ENCODE data around the gene MAN1A1. TPM values are rescaled to one million over a fixed set of nuclear protein-coding genes. Genes with fewer than 3 reads are reported as not detected.
A peak's percentile ranks its signal among the peaks of the same experiment; 100 is the strongest.

MAN1A1 gene
- total RNA-seq, 1 donor from 2014 or later: 78.0 TPM

DNA sequence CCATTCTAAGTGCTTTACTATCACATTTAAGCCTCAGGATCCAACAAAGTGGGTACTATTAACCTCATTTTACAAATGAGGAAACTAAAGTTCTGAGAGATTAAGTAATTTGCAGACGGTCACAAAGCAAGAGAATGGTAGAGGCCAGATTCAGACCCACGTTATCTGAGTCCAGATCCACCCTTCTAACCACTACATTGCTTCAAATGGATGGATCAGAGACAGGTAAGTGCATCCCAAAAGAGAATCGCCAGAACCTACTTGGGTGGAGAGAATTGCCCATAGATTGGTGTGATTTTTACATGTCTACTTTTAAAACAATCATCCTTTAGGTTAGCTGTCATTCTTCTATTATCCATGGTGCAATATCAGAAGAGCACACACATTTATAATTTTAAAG is 7.1 kb downstream of the MAN1A1 start:
- no peak overlapping the region for H3K27ac ChIP-seq
- no peaks in the 10 kb centered on the region for H3K9me3 ChIP-seq
- DNase-seq (no peak), ATAC-seq (no peak)
- no peak overlapping the region for H3K4me3 ChIP-seq
- intact Hi-C loops (cut with DNase I): no loop called here
- H3K4me1 ChIP-seq: peaks cover 83% of the 10 kb centered on the region
- TF ChIP-seq, protein P1, sequence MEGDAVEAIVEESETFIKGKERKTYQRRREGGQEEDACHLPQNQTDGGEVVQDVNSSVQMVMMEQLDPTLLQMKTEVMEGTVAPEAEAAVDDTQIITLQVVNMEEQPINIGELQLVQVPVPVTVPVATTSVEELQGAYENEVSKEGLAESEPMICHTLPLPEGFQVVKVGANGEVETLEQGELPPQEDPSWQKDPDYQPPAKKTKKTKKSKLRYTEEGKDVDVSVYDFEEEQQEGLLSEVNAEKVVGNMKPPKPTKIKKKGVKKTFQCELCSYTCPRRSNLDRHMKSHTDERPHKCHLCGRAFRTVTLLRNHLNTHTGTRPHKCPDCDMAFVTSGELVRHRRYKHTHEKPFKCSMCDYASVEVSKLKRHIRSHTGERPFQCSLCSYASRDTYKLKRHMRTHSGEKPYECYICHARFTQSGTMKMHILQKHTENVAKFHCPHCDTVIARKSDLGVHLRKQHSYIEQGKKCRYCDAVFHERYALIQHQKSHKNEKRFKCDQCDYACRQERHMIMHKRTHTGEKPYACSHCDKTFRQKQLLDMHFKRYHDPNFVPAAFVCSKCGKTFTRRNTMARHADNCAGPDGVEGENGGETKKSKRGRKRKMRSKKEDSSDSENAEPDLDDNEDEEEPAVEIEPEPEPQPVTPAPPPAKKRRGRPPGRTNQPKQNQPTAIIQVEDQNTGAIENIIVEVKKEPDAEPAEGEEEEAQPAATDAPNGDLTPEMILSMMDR (IDR thresholded peaks at IDR 0.05): no peak
- H3K27me3 ChIP-seq (ENCODE audit: low read depth): no peaks in the 10 kb centered on the region
- H3K36me3 ChIP-seq: no peaks in the 10 kb centered on the region

DNA sequence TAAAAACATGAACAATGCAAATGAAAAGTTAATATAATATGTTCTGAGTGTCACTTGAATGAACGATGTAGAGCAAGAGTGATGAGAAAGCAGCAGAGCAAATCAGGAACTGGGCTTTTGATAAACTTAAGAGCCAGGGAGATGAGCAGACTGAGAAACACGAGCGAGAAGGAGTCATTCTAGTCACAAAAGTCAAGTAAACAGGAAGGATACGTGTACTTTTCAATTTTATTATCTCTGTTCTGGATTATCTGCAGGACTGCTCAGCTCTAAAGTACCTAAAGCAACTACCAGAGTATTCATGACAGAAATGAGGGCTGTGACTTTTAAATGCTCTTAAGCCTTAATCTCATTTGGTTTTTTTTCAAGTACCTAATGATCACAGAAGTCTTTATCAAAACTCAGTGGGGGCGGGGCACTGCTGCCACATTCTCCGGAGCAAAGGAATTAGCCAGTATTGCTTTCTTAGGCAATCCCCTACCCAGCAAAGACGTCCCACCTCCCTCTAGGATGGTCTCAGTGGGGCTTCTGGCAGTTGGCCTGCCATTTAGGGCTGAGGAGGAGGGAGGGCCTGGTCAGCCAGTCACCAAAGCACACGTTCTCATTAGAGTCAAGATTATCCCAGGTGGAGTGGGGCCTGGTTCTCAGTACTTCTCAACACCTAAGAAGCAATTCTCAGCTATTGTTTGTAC is 8.6 kb downstream of the MAN1A1 start:
- Histone ChIP-seq H3K4me1 (peaks cover 81% of the 10 kb centered on the region), H3K27ac (peak overlapping the region; percentile 20), H3K36me3 (no peaks in the 10 kb centered on the region), H3K27me3 (ENCODE audit: low read depth) (no peaks in the 10 kb centered on the region), H3K4me3 (no peak overlapping the region), H3K9me3 (no peaks in the 10 kb centered on the region)
- no peak for DNase-seq
- intact Hi-C loops (cut with DNase I): no loop called here
- peak in 1 of 2 donors; percentile 4 for ATAC-seq
- TF ChIP-seq, protein P1 (IDR thresholded peaks at IDR 0.05): no peak

DNA sequence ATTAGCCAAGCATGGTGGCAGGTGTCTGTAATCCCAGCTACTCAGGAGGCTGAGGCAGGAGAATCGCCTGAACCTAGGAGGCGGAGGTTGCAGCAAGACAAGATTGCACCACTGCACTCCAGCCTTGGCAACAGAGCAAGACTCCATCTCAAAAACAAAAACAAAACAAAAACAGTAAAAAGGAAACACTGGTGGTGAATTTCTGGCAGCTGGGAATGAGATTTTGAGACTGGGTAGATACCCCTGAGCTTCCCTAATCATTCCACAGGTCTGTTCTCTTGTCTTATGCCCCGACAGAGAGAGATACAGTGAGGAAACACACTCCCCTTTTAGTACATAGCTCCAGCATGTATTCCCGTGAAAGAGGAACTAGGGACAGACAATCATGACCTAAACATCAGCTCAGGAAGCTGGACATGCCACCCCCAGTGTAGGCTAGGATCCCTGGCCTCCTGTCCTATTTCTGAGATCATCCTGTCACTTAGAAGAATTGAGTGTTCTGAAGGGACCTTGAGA is 9.6 kb downstream of the MAN1A1 start:
- Histone ChIP-seq H3K4me3 (no peak overlapping the region), H3K27ac (peak overlapping the region; percentile 20), H3K4me1 (peaks cover 81% of the 10 kb centered on the region), H3K9me3 (no peaks in the 10 kb centered on the region), H3K27me3 (ENCODE audit: low read depth) (no peaks in the 10 kb centered on the region), H3K36me3 (no peaks in the 10 kb centered on the region)
- peak; percentile 57 for DNase-seq
- intact Hi-C loops (cut with DNase I): no loop called here
- TF ChIP-seq, protein P1 (IDR thresholded peaks at IDR 0.05): no peak
- peak; percentile 80 to 85 for ATAC-seq

DNA sequence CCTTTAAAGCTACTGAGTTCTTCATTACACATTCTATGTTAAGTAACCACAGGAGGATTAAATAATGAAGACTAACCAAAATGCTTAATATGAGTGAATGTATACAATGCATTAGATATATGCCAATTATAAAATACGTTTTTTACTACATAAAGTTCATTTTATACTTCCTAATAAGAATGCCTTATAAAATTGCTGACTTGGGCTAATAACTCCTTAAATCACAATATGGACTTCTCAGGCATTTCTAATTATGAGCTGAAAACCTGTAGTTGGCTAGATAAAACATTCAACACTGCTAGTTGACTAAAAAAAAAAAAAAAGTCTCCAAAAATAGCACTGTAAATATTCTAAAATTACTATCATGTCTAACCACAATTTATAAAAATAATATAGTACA is 11.8 kb downstream of the MAN1A1 start:
- H3K27ac ChIP-seq: no peak overlapping the region
- H3K9me3 ChIP-seq: no peaks in the 10 kb centered on the region
- DNase-seq: no peak
- intact Hi-C loops (cut with DNase I): no loop called here
- H3K27me3 ChIP-seq (ENCODE audit: low read depth): no peaks in the 10 kb centered on the region
- no peak overlapping the region for H3K4me3 ChIP-seq
- H3K36me3 ChIP-seq: no peaks in the 10 kb centered on the region
- ATAC-seq: no peak
- TF ChIP-seq, protein P1 (IDR thresholded peaks at IDR 0.05): no peak
- H3K4me1 ChIP-seq: peaks cover 69% of the 10 kb centered on the region

DNA sequence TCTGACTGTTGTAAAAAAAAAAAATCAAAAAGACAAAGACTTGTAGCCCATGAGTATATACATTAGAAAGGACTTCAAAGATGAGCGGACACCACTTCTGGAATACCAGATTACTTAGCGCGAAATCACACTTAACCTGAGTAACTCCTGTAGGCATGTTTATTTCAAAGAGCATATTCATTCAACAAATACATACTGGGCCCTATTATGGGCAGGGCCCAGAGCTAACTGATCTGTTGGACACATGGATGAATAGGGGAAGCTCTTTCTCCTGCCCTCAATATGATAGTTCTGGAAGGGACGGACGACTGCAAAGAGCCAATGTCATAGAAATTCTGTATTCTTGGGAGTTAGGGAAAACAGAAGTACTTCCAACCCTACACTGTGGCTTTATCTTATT is 12.3 kb downstream of the MAN1A1 start:
- intact Hi-C loops (cut with DNase I): no loop called here
- Histone ChIP-seq H3K27ac (no peak overlapping the region), H3K27me3 (ENCODE audit: low read depth) (no peaks in the 10 kb centered on the region), H3K9me3 (no peaks in the 10 kb centered on the region), H3K36me3 (no peaks in the 10 kb centered on the region), H3K4me3 (no peak overlapping the region), H3K4me1 (peaks cover 66% of the 10 kb centered on the region)
- TF ChIP-seq, protein P1 (IDR thresholded peaks at IDR 0.05): no peak
- ATAC-seq: no peak
- no peak for DNase-seq
